ENCODE measurements around the gene ZNF490.

The ZNF490 gene

GRCh38 chr19:12545267-12545666, 65.3 kb downstream of the ZNF490 start:
- no peak for DNase-seq

GRCh38 chr19:12544401-12544876, 66.2 kb downstream of the ZNF490 start:
- DNase-seq: no peak

GRCh38 chr19:12543855-12544254, 66.8 kb downstream of the ZNF490 start:
- no peak for DNase-seq
